GM13977 (cell line): ENCODE data around the gene EPHA2.

ENCODE experiments used
- DNase-seq: peaks from one replicate; pipeline ENCODE4 v3.0.0; 2012; ENCODE audit warnings: low spot score
- in situ Hi-C: fragments of 300-500 bp; cut with MboI; formaldehyde crosslinking; loops from one replicate; pipeline ENCODE4 v1.12.0; 2022; ENCODE audit warnings: low sequenced_read_pairs, low pct_unique_long_range_greater_than_20kb, mixed read lengths, inconsistent platforms; ENCODE audit not compliant: unreplicated experiment
- TF ChIP-seq, protein P1 (sequence below): IDR thresholded peaks from 2 replicates; pipeline ENCODE4 v1.5.1; 2012; ENCODE audit warnings: mild to moderate bottlenecking, control low read depth; ENCODE audit not compliant: insufficient read depth; ENCODE audit errors: extremely low read depth, missing control alignments

EPHA2 gene

DNA sequence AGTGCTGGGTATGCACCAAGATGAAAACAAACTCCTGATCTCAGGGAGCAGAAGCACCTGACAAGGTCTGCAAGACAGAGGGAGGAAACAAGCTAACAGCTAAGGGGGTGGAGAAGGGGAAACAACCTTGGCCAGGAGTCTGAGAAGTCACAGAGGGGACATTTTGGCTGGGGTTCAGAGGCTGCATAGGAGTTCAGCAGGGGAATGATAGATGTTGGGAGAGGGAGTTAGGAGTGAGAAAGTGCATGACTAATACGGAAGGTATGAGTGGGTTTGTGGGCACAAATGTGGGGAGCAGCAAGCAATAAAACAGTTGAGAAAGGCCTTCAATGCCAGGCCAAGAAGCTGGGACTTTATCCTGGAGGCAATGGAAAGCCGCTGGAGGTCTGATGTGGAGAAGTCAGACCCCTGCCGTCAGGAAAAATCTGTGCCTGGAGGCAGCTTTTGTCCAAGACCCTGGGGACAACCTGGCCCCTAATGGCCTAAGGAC, 16.4 kb downstream of the EPHA2 start:
- TF ChIP-seq, protein P1, sequence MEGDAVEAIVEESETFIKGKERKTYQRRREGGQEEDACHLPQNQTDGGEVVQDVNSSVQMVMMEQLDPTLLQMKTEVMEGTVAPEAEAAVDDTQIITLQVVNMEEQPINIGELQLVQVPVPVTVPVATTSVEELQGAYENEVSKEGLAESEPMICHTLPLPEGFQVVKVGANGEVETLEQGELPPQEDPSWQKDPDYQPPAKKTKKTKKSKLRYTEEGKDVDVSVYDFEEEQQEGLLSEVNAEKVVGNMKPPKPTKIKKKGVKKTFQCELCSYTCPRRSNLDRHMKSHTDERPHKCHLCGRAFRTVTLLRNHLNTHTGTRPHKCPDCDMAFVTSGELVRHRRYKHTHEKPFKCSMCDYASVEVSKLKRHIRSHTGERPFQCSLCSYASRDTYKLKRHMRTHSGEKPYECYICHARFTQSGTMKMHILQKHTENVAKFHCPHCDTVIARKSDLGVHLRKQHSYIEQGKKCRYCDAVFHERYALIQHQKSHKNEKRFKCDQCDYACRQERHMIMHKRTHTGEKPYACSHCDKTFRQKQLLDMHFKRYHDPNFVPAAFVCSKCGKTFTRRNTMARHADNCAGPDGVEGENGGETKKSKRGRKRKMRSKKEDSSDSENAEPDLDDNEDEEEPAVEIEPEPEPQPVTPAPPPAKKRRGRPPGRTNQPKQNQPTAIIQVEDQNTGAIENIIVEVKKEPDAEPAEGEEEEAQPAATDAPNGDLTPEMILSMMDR, result no peak
- in situ Hi-C loops, result no loop called here
- DNase-seq, result no peak

DNA sequence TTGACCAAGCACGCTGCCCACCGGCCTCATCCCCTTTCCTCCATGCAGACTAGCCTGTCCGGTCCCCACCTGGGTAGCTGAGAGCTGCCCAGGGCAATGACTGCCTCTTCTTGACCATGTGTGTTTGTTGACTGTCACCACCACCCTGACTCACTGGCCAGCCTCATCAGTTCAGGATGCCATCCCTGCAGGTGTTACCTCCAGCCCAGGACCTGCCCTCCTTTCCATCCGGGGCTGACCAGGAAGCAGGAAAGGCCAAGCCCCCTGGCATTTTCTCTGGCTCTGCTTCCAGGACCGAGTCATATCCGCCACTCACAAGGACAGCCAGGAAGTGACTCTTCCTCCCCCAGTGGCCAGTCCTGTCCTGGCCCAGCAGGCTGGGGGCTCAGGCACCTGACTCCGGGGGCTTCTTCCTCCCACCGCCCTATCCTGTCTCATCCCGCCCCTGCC, 17.1 kb downstream of the EPHA2 start:
- no peak for DNase-seq
- in situ Hi-C loops, result no loop called here
- TF ChIP-seq, protein P1, result no peak

DNA sequence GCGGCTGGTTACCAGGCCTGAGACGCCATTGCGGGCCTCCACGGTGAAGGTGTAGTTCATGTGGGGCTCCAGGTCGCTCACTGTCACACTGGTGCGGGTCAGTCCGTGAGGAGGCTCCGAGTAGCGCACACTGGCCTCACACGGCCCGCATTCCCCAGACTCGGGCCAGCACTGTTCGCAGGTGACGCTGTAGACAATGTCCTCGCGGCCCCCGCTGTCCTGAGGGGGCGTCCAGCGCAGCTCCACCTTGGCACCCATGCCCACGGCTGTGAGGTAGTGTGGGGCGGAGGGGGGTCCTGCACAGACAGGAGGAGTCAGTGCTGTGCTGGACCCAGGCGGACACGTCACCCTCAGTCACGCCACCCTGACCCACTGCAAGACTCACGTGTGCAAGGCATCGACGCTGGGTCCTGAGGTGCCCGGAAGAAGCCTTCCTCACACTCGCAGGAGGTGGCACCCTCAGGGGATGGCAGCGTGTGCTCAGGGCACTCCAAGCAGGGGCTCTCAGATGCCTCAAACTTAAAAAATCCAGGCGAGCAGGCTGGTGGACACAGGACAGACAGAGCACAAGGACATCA, 17.9 kb downstream of the EPHA2 start:
- TF ChIP-seq, protein P1, result no peak
- in situ Hi-C loops, result no loop called here
- no peak for DNase-seq

DNA sequence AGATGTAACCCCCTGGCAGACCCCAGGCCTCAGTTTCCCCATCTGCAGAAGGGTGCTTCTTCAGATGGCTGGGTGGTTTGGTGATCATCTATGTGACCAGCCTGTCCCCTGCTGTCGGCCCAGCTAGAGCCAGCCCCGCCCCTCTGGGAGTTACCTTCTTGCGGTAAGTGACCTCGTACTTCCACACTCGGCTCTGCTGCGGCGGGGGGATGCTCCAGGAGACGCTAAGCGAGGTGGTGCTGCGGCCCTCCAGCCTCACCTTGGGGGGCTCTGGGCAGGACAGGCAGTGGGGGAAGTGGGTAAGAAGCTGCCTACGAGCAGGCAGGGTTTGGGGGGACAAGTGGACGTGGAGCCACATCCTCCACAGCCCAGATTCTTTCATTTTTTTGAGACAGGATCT, 20.4 kb downstream of the EPHA2 start:
- in situ Hi-C loops, result no loop called here
- TF ChIP-seq, protein P1, result no peak

DNA sequence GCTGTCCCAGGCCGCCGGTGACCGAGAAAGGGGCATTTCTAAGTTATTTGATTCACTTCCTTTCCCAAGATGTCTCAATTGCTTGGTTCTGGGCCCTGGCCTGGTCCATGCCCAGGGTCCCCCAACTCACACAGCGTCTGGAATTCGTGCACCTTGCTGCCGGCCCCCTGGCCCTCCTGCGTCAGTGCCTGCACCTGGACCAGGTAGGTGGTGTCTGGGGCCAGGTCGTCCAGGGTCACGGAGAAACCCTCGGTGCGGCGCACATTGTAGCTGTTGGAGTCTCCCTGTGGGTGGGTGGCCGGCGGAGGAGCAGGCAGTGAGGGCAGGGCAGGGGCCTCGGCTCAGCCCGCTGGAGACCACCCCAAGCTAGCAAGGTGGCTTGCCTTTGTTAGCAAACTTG, 21.0 kb downstream of the EPHA2 start:
- TF ChIP-seq, protein P1, result no peak
- DNase-seq, result no peak
- in situ Hi-C loops, result no loop called here

More for the DNA sequence above, 20.4 kb downstream of the EPHA2 start:
- no peak for DNase-seq

DNA sequence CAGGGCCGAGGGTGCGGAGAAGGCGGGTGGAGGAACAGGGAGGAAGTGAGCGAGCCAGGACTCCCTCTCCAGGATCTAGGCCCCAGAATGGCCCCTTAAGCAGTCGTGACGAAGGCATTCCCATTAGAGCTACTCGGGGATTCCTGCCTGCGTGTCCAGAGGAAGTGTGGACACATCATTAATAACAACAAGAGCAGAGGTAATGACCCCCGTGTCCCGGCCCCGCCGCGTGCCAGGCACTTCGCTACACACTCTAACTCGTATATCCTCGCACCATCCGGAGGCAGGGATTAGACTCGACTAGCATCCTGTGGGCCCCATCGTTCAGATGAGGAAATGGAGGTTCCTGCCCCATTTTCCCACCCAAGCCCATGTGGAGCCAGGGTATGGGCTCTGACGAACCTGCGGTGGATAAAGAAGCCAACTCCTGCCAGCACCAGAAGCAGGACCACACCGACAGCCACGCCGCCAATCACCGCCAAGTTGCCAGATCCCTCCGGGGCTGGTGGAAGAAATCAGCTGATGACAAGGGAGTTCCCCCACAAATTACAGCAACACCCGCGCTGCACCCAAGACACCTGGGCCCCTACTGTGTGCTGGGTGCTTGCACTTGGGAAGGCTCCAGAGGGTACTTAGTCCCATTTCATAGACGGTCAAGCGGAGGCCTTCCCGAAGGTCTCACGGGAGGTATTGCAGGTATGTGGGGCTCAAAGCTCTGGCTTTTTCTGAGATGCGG, 21.6 kb downstream of the EPHA2 start:
- in situ Hi-C loops, result no loop called here
- DNase-seq, result no peak
- TF ChIP-seq, protein P1, result no peak
